ENCODE data around the gene WSCD2.

Gene WSCD2

DNA sequence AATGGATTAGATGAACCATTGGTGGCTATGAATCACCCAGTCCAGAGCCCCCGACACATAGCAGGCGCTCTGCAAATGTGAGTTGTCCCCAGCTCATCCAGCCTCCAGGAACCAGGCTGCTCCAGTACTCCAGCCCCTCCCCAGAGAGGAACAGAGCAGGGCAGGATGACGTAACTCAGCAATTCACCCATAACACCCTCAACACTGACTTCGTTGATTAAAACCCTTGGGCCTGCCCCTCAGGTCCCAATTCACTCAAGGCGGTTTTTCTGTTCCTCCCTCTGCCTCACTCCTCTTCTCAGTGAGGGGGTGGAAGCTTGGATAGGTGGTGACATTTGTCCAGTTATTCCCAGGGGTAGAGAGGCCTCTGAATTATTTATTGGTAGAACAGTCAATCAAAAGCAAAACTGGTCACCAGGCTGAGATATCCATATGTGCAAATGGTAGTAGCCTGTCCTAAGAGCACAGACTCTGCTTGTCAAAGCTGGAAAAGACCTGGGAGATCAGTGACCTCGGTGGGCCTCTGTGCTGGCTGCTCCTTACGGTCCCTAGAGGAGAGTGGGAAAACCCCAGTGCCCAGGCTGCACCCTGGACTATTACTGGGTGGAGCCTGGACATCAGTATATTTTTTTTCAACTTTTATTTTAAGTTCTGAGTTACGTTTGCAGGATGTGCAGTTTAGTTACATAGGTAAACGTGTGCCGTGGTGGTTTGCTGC lies 113.1 kb downstream of the WSCD2 start:
- Histone ChIP-seq H3K4me3 (ENCODE audit: low read length) (no peak overlapping the region), H3K9me3 (ENCODE audit: low read length) (peaks cover 2% of the 10 kb centered on the region), H3K36me3 (ENCODE audit: insufficient read depth, low read length) (no peaks in the 10 kb centered on the region), H2AFZ (ENCODE audit: low read depth, low read length) (no peak overlapping the region), H3K27me3 (ENCODE audit: insufficient read depth, low read length) (no peaks in the 10 kb centered on the region), H3K4me1 (ENCODE audit: insufficient read depth, low read length) (no peaks in the 10 kb centered on the region)

GRCh38 chr12:108247130-108247529 lies 118.0 kb downstream of the WSCD2 start:
- H2AFZ ChIP-seq (ENCODE audit: low read depth, low read length), result no peak overlapping the region
- H3K27me3 ChIP-seq (ENCODE audit: insufficient read depth, low read length), result no peaks in the 10 kb centered on the region
- no peaks in the 10 kb centered on the region for H3K9me3 ChIP-seq (ENCODE audit: low read length)
- no peak overlapping the region for H3K4me3 ChIP-seq (ENCODE audit: low read length)
- H3K36me3 ChIP-seq (ENCODE audit: insufficient read depth, low read length), result no peaks in the 10 kb centered on the region
- no peaks in the 10 kb centered on the region for H3K4me1 ChIP-seq (ENCODE audit: insufficient read depth, low read length)

DNA sequence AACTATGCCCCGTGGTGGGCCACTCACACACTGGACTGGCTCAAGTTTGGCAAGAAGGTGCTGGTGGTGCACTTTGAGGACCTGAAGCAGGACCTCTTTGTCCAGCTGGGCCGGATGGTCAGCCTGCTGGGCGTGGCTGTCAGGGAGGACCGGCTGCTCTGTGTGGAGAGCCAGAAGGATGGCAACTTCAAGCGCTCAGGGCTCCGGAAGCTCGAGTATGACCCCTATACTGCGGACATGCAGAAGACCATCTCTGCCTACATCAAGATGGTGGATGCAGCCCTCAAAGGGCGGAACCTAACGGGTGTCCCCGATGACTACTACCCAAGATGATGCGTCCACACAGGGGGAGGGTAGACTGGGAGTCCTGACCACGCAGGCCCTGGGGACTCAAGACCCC lies 118.9 kb downstream of the WSCD2 start:
- Histone ChIP-seq H3K36me3 (ENCODE audit: insufficient read depth, low read length) (no peaks in the 10 kb centered on the region), H3K4me3 (ENCODE audit: low read length) (no peak overlapping the region), H3K27me3 (ENCODE audit: insufficient read depth, low read length) (no peaks in the 10 kb centered on the region), H3K9me3 (ENCODE audit: low read length) (no peaks in the 10 kb centered on the region), H3K4me1 (ENCODE audit: insufficient read depth, low read length) (peaks cover 8% of the 10 kb centered on the region), H2AFZ (ENCODE audit: low read depth, low read length) (no peak overlapping the region)

DNA sequence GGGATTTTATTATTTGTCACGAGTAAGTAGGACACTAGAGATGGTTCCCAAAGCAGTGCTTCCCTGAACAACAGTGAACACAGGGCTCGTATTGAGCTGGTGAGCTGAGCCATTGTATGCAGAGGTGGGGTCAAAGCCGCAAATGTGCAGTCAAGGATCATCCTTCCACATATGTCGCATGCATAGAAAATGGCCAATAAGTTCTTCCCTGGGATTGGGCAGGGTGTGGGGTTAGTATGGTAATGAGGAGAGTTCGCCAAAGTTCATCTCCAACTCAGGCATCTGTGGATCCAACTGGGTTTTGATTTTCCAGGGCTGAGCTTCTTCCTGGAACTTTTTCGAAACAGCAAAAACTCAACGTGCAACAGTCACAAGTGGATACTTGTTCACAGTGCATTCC lies 123.4 kb downstream of the WSCD2 start:
- no peaks in the 10 kb centered on the region for H3K9me3 ChIP-seq (ENCODE audit: low read length)
- no peaks in the 10 kb centered on the region for H3K27me3 ChIP-seq (ENCODE audit: insufficient read depth, low read length)
- H2AFZ ChIP-seq (ENCODE audit: low read depth, low read length), result no peak overlapping the region
- H3K36me3 ChIP-seq (ENCODE audit: insufficient read depth, low read length), result no peaks in the 10 kb centered on the region
- peaks cover 38% of the 10 kb centered on the region for H3K4me1 ChIP-seq (ENCODE audit: insufficient read depth, low read length)
- no peak overlapping the region for H3K4me3 ChIP-seq (ENCODE audit: low read length)

- no peaks in the 10 kb centered on the region for H3K36me3 ChIP-seq (ENCODE audit: insufficient read depth, low read length)
- H3K4me3 ChIP-seq (ENCODE audit: low read length), result no peak overlapping the region
- H3K4me1 ChIP-seq (ENCODE audit: insufficient read depth, low read length), result peaks cover 38% of the 10 kb centered on the region
- H2AFZ ChIP-seq (ENCODE audit: low read depth, low read length), result peak overlapping the region; percentile 41
- H3K9me3 ChIP-seq (ENCODE audit: low read length), result no peaks in the 10 kb centered on the region
- H3K27me3 ChIP-seq (ENCODE audit: insufficient read depth, low read length), result no peaks in the 10 kb centered on the region
Measured at GRCh38 chr12:108253540-108253939, 124.5 kb downstream of the WSCD2 start.

DNA sequence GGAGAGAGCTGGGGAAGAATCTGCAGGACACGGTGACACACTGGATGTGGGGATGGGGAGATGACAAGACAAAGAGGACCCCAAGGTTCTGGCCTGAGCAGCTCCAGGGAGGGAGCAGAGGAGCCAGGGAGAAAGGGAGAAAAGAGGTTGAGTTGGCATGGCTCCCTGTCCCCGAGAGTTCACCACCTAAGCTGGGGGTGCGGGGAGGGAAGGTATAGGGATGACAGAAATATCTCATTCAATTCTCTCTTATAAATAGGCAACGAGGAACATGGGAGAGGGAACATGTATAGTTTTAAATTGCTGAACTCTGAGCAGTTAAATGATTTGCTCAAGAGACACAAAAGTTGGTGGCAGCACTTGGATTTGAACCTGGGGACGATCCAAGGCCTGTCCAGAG lies 124.9 kb downstream of the WSCD2 start:
- Histone ChIP-seq H3K4me3 (ENCODE audit: low read length) (no peak overlapping the region), H3K9me3 (ENCODE audit: low read length) (no peaks in the 10 kb centered on the region), H3K27me3 (ENCODE audit: insufficient read depth, low read length) (no peaks in the 10 kb centered on the region), H3K4me1 (ENCODE audit: insufficient read depth, low read length) (peaks cover 38% of the 10 kb centered on the region), H3K36me3 (ENCODE audit: insufficient read depth, low read length) (no peaks in the 10 kb centered on the region), H2AFZ (ENCODE audit: low read depth, low read length) (no peak overlapping the region)

- no peaks in the 10 kb centered on the region for H3K27me3 ChIP-seq (ENCODE audit: insufficient read depth, low read length)
- no peaks in the 10 kb centered on the region for H3K36me3 ChIP-seq (ENCODE audit: insufficient read depth, low read length)
Measured at GRCh38 chr12:108254517-108255251, 125.6 kb downstream of the WSCD2 start.

DNA sequence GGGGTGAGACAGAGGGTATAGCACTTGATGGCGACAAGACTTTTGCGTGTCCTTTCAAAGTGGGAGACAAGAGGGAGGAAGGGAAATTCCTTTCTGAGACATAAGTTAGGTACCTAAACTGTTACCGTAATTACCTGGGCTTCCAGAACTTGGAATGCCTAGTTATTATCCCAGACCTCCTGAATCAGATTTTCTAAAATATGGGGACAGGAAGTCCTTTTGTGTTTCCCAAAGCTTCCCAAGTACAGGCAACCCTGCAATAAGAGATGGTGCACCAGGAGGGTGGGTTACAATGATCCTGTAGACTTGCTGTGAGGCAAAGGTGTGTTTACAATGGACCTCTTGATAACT lies 126.1 kb downstream of the WSCD2 start:
- Histone ChIP-seq H3K36me3 (ENCODE audit: insufficient read depth, low read length) (no peaks in the 10 kb centered on the region), H3K9me3 (ENCODE audit: low read length) (no peaks in the 10 kb centered on the region), H3K4me1 (ENCODE audit: insufficient read depth, low read length) (peaks cover 38% of the 10 kb centered on the region), H3K4me3 (ENCODE audit: low read length) (no peak overlapping the region), H3K27me3 (ENCODE audit: insufficient read depth, low read length) (no peaks in the 10 kb centered on the region), H2AFZ (ENCODE audit: low read depth, low read length) (no peak overlapping the region)

More at GRCh38 chr12:108254517-108255251, 125.6 kb downstream of the WSCD2 start:
- H3K4me1 ChIP-seq (ENCODE audit: insufficient read depth, low read length), result peaks cover 38% of the 10 kb centered on the region
- H2AFZ ChIP-seq (ENCODE audit: low read depth, low read length), result no peak overlapping the region
- no peaks in the 10 kb centered on the region for H3K9me3 ChIP-seq (ENCODE audit: low read length)
- no peak overlapping the region for H3K4me3 ChIP-seq (ENCODE audit: low read length)

DNA sequence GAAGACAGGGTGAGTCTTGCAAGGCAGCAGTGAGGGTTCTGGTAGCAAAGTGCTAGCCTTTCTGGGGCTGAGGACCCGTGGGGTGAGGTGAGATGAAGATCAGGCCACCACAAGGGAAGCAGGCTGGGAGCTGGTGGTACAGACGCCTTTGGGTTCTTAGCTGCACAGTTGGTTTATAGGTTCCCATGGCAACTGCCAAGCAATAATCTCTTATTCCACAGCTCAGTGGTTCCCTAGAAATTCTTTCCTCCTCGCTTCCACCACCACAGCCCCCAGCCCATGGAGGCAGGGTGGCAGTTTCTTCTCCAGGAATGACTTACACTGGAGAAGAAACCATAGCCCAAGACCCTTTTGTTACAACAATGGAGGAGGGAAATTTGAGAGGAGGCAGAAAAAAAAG lies 127.9 kb downstream of the WSCD2 start:
- Histone ChIP-seq H3K9me3 (ENCODE audit: low read length) (no peaks in the 10 kb centered on the region), H3K27me3 (ENCODE audit: insufficient read depth, low read length) (no peaks in the 10 kb centered on the region), H3K36me3 (ENCODE audit: insufficient read depth, low read length) (no peaks in the 10 kb centered on the region), H3K4me1 (ENCODE audit: insufficient read depth, low read length) (peaks cover 38% of the 10 kb centered on the region), H3K4me3 (ENCODE audit: low read length) (no peak overlapping the region), H2AFZ (ENCODE audit: low read depth, low read length) (no peak overlapping the region)

DNA sequence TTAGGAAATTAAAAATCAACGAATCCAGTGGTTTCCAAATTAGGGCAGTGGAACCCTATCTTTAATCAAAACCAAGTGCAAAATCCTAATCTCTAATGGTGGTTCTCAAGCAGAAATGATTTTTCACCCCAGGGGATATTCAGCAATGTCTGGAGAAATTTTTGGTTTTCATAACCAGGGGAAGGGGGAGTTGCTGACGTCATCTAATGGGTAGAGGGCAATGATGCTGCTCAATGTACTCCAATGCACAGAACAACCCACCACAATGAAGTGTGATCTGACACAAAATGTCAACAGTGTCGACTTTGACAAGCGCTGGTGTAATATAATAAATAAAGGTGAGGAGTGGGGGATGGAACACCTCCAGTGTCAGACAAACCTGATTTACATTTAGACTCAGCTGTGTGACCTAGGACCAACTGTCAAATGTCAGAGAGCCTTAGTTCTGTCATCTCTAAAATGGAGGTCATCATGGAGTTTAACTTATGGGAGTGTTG lies 128.6 kb downstream of the WSCD2 start:
- no peaks in the 10 kb centered on the region for H3K9me3 ChIP-seq (ENCODE audit: low read length)
- no peaks in the 10 kb centered on the region for H3K27me3 ChIP-seq (ENCODE audit: insufficient read depth, low read length)
- H2AFZ ChIP-seq (ENCODE audit: low read depth, low read length), result no peak overlapping the region
- H3K4me1 ChIP-seq (ENCODE audit: insufficient read depth, low read length), result peaks cover 33% of the 10 kb centered on the region
- no peaks in the 10 kb centered on the region for H3K36me3 ChIP-seq (ENCODE audit: insufficient read depth, low read length)
- H3K4me3 ChIP-seq (ENCODE audit: low read length), result no peak overlapping the region

DNA sequence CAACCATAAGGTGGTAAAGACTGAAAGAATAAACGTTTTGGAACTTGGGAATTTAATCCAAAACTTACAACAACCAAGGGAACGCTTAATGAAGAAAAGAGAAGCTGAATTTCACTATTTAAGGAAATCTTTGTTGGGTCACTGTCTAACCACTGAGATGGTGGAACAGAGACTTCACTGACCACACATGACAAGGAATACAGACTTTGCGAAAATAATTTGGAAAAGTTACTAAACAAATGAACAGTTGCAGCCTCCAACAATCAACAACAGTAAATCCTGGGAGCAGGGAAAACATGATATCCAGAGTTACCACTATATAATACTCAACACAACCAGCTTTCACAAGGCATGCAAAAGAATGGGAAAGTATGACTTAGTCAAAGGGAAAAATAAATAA lies 131.0 kb downstream of the WSCD2 start:
- no peaks in the 10 kb centered on the region for H3K9me3 ChIP-seq (ENCODE audit: low read length)

GRCh38 chr12:108260969-108261368 lies 131.9 kb downstream of the WSCD2 start:
- no peaks in the 10 kb centered on the region for H3K36me3 ChIP-seq (ENCODE audit: insufficient read depth, low read length)
- H3K4me3 ChIP-seq (ENCODE audit: low read length), result no peak overlapping the region

More for the DNA sequence above, 131.0 kb downstream of the WSCD2 start:
- Histone ChIP-seq H3K27me3 (ENCODE audit: insufficient read depth, low read length) (no peaks in the 10 kb centered on the region), H3K4me3 (ENCODE audit: low read length) (no peak overlapping the region), H2AFZ (ENCODE audit: low read depth, low read length) (no peak overlapping the region), H3K4me1 (ENCODE audit: insufficient read depth, low read length) (peaks cover 10% of the 10 kb centered on the region), H3K36me3 (ENCODE audit: insufficient read depth, low read length) (no peaks in the 10 kb centered on the region)

DNA sequence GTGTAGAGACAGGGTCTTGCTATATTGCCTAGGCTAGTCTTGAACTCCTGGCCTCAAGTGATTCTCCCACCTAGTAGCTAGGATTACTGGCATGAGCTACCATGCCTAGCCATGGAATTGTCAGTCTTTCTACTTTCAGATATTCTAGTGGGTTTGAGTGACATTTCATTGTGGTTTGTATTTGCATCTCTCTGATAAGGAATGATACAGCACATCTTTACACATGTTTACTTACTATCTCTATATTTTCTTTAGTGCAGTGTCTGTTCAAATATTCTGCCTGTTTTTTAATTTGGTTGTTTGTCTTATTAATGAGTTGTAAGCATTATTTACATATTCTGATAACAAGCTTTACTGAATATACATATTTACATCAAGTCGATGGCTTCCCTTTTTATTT lies 136.4 kb downstream of the WSCD2 start:
- Histone ChIP-seq H3K36me3 (ENCODE audit: insufficient read depth, low read length) (no peaks in the 10 kb centered on the region), H3K4me3 (ENCODE audit: low read length) (no peak overlapping the region), H2AFZ (ENCODE audit: low read depth, low read length) (no peak overlapping the region), H3K4me1 (ENCODE audit: insufficient read depth, low read length) (no peaks in the 10 kb centered on the region), H3K27me3 (ENCODE audit: insufficient read depth, low read length) (no peaks in the 10 kb centered on the region), H3K9me3 (ENCODE audit: low read length) (no peaks in the 10 kb centered on the region)

More at GRCh38 chr12:108260969-108261368, 131.9 kb downstream of the WSCD2 start:
- Histone ChIP-seq H3K4me1 (ENCODE audit: insufficient read depth, low read length) (peaks cover 7% of the 10 kb centered on the region), H3K9me3 (ENCODE audit: low read length) (no peaks in the 10 kb centered on the region), H2AFZ (ENCODE audit: low read depth, low read length) (no peak overlapping the region), H3K27me3 (ENCODE audit: insufficient read depth, low read length) (no peaks in the 10 kb centered on the region)
